Activated gamma-delta T cell treated with Interleukin-2 at 50 U/mL for 16 hours (primary cell): ENCODE measurements around the gene ARHGAP44.

Experiments used
- DNase-seq: peaks from one replicate; pipeline ENCODE4 v3.0.0-alpha.2; 2020

ARHGAP44 gene

GRCh38 chr17:12789481-12790248, at the start of gene ARHGAP44:
ARHGAP44 (plus strand) TSS chr17:12789498; CDS start chr17:12789839, 341 bp downstream.
- DNase-seq = no peak

- no peak for DNase-seq
Observed at GRCh38 chr17:12739500-12739899, 49.8 kb upstream of the ARHGAP44 start.

GRCh38 chr17:12743046-12743445, 46.3 kb upstream of the ARHGAP44 start:
- no peak for DNase-seq

- no peak for DNase-seq
Observed at GRCh38 chr17:12744298-12744697, 45.0 kb upstream of the ARHGAP44 start.

- DNase-seq = no peak
Observed at GRCh38 chr17:12744786-12745185, 44.5 kb upstream of the ARHGAP44 start.

- no peak for DNase-seq
Observed at GRCh38 chr17:12745486-12745885, 43.8 kb upstream of the ARHGAP44 start.

- no peak for DNase-seq
Observed at GRCh38 chr17:12756786-12757185, 32.5 kb upstream of the ARHGAP44 start.

- no peak for DNase-seq
Observed at GRCh38 chr17:12759090-12759489, 30.2 kb upstream of the ARHGAP44 start.

GRCh38 chr17:12765548-12765947, 23.8 kb upstream of the ARHGAP44 start:
- DNase-seq = no peak

GRCh38 chr17:12768255-12768654, 21.0 kb upstream of the ARHGAP44 start:
- DNase-seq = no peak

GRCh38 chr17:12769981-12770380, 19.3 kb upstream of the ARHGAP44 start:
- DNase-seq = no peak

- DNase-seq = no peak
Observed at GRCh38 chr17:12773153-12773552, 16.1 kb upstream of the ARHGAP44 start.

- DNase-seq = no peak
Observed at GRCh38 chr17:12789075-12789480, 220 bp upstream of the ARHGAP44 start.

- DNase-seq = no peak
Observed at GRCh38 chr17:12790249-12791106, 1.2 kb downstream of the ARHGAP44 start.

GRCh38 chr17:12794919-12795532, 5.7 kb downstream of the ARHGAP44 start:
- DNase-seq = no peak

GRCh38 chr17:12800855-12801365, 11.6 kb downstream of the ARHGAP44 start:
- no peak for DNase-seq

GRCh38 chr17:12806630-12807029, 17.3 kb downstream of the ARHGAP44 start:
- no peak for DNase-seq

GRCh38 chr17:12808723-12809122, 19.4 kb downstream of the ARHGAP44 start:
- DNase-seq = no peak

- DNase-seq = no peak
Observed at GRCh38 chr17:12812877-12813276, 23.6 kb downstream of the ARHGAP44 start.

- DNase-seq = no peak
Observed at GRCh38 chr17:12813664-12814063, 24.4 kb downstream of the ARHGAP44 start.

- no peak for DNase-seq
Observed at GRCh38 chr17:12814718-12815117, 25.4 kb downstream of the ARHGAP44 start.

GRCh38 chr17:12815642-12816141, 26.4 kb downstream of the ARHGAP44 start:
- DNase-seq = no peak

GRCh38 chr17:12821376-12821940, 32.2 kb downstream of the ARHGAP44 start:
- DNase-seq = no peak
